Measurements from ENCODE around the gene FAM174C. TPM values are rescaled to one million over a fixed set of nuclear protein-coding genes. Genes with fewer than 3 reads are reported as not detected.

FAM174C gene
- polyA plus RNA-seq, 4 donors: 13.3 to 30.9 (median 26.1) TPM

DNA sequence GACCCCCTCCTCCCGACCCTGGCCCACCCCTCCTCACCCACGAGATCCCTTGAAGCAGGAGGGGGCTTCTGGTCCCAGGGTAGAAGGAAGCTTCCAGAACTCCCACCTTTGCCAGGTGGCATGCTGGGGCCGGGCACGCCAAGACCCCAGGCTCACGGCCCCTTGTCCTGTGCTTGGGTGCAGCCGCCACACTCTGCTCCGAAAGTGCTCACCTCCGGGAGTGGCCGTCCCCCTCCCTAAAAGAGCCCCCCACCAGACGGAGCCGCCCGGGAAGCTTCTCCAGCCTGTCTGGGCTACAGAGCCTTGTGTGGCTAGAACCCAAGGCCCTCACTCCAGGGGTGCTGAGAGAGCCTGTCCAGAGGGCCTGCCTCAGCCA lies 8.6 kb downstream of the FAM174C start:
- DNase-seq (ENCODE audit: low read depth in 4 of 4, low spot score in 2 of 4): no peak

DNA sequence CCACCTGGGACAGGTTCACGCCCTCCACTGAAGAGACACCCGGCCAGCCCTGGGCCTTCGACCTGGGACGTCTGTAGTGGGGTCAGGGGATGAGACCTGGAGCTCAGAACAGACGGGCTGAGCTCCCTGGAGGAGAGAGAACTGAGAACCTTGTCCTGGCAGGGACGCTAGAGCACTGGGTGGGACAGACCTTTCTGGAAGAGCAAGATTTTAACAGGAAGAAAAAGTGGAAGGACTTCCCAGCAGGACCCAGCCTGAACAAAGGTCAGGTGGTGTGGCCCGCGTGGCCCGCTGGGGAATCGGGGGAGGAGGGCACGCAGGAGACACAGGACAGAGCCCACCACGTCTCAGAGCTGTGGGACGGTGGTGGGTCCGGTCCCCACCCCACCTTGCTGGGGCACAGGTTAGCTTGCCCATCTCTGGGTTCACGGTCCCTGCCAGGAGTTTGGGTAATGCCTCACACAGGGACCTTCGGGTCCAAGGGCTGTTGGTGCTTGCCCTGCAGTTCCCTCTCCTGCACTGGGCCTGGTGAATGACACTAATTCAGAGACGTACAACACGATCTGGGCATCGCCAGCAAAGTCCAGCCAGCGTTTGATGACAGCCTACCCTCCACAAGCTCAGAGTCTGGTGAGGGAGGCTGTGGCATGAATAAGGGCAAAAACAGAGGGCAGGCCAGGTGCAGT lies 9.1 kb downstream of the FAM174C start:
- DNase-seq (ENCODE audit: low read depth in 4 of 4, low spot score in 2 of 4): no peak

DNA sequence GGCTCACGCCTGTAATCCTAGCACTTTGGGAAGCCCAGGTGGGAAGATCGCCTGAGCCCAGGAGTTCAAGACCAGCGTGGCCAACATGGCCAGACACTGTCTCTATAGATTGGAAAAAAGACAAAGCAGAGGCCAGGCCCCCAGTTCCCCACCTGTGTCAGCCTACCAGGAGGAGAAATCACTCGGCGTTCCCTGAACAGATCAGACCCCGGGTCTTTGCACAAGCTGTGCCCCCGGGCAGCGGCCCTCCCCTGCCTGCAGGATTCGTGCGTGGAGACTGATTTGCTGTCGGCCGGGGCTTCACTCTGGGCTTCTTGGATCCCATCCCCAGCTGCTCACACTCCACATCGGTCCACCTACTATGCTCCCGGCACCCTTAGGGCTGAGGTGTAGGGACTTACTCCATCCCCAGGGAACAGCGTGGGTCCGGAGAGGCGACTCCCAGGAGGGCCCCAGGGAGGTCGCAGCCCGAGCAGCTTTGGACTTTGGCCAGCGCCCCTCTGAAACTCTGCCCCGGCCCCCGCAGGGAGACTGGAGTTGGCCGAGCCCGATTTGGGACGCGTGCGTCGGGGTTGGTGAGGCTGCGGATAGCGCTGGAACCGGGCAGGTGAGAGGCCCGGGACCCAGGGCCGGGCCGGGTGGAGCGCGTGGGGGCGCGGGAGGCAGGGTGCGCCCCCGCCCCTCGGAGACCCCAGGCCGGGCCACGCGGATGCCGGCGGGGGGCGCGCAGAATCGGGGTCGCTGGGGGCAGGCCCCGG lies 9.8 kb downstream of the FAM174C start:
- no peak for DNase-seq (ENCODE audit: low read depth in 4 of 4, low spot score in 2 of 4)

DNA sequence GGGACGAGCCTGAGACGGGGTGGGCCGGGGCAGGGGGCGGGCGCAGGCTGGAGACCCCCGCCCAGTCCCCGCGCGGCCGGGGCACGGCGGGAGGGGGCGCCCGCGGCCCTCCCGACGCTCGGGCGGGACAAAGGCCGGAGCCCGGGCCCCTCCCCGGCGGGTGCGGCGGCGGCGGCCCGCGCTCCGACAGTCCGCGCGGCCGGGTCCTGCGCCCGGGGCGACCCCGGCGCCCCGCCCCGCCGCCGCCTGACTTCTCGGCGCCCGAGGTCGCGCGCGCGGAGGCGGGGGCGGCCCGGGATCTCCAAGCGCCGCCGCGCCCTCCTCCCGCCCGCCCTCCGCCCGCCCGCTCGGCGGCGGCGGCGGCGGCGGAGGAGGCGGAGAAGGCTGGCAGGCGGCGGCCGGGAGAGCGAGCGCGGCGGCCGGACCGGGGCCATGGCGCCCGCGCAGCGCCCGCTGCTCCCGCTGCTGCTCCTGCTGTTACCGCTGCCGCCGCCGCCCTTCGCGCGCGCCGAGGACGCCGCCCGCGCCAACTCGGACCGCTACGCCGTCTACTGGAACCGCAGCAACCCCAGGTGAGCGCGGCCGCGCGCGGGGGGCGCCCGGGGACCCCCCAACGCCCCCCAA lies 10.5 kb downstream of the FAM174C start, which contains the start of gene EFNA2:
EFNA2 (plus strand) TSS at position 137 of the 624 bp plus-strand sequence; CDS start at position 433, 296 bp downstream.
- DNase-seq (ENCODE audit: low read depth in 4 of 4, low spot score in 2 of 4): no peak

DNA sequence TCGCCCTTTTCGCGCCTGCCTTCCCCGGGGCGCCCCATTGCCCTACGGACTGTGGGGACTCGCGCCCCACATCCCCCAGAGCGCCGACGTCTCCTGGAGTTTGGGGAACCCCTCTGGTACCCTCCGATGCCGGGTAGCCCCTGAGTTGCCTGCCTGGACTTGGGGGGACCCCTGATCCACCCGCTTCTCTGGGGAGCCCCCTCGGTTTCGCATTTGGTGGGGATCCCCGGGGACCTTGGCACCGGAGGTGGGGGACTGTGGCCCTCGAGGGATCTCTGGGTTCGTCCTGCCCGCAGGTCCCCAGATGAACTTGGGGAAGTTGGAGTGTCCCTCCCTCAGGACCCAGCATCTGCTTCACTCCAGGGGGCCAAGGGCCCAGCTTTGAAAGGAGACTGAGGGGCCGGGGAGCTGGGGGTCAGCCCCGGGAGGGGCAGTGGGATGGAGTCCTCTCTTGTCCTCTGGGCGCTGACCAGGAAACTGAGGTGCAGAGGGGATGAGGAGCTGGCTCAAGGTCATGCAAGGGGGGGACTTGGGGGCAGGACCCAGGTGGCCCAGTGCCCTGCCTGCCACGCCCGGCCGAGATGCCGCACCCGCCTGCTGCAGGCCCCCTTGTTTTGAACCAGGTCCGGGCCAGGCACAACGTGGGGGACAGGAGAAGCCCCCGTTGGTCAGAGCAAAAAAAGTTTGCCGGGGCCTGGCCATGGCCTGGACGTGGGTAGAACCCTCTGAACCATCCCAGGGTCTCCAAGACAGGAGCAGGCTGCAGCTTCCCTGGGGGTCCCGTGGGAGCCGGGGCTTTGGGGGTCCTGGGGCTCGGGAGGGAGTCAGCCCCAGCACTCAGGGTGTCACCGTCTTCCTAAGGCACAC lies 11.4 kb downstream of the FAM174C start:
- DNase-seq (ENCODE audit: low read depth in 4 of 4, low spot score in 2 of 4): no peak

DNA sequence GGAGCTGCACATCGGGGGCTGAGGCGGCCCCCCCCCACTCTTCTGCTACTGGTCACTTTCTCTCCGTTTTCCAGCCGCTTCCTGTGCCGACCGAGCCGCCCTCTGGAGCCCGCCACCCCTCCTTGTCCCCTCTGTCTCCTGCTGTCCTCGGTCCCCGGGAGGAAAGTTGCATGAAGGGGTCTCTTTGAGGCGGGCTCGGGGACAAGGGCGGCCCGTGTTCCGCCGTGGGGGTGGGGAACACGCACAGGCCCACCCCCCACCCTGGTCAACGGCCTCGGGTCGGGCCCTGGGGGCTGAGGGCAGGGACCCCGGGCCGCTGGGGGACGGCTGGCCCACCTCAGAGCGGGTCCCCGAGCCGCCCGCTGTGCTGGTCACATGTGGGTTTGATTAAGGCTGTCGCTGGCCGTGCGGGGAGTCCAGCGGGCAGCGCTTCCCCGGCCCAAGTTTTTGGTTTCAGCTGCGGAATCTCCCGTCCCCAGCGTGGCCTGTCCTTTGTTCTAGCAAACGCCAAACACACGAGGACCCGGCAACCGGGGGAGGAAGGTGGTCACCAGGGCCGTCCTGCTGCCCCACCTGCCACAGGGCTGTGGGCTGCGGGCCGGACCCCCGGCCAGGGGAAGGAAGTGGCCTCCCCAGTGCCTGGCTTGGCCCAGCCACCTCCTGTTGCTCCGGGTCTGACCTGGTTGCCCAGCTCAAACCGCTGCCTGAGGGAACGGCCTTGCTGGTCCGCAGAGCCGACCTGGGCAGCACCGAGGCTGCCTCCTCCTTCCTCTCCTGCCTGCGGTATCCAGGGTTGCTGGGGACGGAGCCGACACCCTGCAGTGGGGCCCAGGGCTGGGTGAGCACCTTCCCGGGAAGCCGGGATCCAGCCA lies 12.3 kb downstream of the FAM174C start:
- no peak for DNase-seq (ENCODE audit: low read depth in 4 of 4, low spot score in 2 of 4)

DNA sequence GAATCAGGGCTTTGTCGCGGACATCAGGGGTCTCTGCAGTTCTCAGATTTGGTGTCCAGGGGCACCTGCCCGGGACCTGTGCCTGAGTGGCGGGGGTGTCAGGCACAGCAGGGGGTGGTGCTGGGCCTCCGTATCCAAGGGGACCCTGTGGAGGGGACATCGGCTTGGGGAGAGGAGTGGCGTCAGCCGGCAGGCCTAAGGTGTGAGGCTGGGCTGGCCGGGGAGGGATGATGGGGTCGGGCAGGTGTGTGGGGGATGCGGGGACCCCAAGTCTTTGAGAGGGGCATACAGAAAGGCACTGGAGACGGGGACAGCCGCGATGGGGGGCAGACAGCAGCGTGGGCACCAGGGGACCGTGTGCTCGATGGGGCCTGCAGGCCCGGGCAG lies 12.9 kb downstream of the FAM174C start:
- no peak for DNase-seq (ENCODE audit: low read depth in 4 of 4, low spot score in 2 of 4)

DNA sequence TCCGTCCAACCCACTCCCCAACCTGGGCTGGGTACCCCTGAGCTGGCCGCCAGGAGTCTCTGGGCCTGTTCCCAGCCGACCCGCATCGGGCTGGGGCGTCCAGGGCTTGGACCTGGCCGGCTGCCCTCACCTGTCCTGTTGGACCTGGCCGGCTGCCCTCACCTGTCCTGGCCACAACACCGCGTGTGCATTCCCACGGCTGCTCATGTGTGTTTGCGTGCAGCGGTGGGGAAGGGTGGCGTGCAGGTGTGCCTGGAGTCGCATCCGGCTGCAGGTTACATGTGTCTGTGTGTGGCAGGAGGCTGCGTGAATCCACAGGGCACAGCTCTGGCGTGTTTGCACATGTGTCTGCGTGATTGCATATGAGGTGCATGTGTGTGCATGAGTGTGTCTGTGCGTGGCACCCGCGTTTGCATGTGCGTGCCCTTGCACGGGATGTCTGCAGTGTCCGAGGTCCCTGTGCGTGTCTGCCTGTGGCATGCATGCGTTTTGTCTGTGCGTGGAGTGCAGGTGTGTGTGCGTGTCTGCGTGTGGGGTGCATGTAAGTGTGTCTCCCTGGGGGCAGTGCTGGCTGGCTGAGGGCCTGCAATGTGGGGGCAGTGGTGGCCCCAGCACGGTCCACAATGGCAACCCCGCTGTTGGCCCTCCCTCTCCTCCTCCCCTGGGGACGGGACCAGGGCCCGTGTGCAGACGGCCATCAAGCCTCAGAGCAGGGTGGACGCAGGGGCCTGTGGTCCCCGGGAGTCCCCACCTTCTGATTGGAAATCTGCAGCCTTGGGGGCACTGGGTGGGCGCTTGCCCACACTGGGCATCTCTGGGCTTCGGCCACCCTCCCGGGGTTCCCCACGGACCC lies 13.7 kb downstream of the FAM174C start:
- no peak for DNase-seq (ENCODE audit: low read depth in 4 of 4, low spot score in 2 of 4)

DNA sequence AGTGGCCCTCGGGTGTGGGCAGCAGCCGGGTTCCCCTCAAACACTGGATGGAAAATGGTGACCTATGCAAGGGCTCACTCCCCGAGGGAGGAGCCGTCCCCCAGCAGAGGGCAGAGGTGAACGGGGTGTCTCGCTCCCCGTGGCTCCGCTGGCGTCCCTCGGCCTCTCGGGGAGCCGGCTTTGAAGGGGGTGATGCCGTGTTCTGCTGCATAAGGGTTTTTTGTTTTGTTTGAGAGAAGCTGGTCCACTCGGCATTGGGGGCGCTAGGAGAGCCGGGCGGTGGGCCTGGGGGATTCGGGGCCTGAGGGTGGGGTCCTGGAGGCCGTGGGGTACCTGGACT lies 14.3 kb downstream of the FAM174C start:
- no peak for DNase-seq (ENCODE audit: low read depth in 4 of 4, low spot score in 2 of 4)

DNA sequence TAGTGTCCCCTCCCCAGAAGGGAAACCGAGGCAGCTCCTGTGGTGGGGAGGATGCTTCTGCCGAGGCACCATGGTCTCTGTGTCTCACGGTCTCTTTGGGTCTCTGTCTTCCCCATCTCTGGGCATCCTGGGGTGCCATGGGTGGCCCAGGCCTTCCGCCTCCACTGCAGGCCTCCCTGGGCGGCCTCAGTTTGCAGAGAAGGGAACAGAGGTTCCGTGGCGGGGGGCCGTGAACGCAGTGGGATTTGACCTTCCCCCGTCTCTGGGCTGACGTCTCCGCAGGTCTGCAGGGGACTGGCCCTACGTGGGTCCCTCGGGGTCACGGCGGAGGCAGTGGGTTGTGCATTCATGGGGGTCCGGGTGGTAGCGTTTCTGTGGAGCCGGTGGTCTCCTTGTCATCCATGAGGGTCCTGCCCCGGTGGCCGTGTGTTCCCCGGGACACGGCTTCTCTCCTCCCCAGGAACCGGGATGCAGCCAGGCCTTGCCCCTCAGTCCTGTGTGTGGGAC lies 14.9 kb downstream of the FAM174C start:
- DNase-seq (ENCODE audit: low read depth in 4 of 4, low spot score in 2 of 4): no peak

DNA sequence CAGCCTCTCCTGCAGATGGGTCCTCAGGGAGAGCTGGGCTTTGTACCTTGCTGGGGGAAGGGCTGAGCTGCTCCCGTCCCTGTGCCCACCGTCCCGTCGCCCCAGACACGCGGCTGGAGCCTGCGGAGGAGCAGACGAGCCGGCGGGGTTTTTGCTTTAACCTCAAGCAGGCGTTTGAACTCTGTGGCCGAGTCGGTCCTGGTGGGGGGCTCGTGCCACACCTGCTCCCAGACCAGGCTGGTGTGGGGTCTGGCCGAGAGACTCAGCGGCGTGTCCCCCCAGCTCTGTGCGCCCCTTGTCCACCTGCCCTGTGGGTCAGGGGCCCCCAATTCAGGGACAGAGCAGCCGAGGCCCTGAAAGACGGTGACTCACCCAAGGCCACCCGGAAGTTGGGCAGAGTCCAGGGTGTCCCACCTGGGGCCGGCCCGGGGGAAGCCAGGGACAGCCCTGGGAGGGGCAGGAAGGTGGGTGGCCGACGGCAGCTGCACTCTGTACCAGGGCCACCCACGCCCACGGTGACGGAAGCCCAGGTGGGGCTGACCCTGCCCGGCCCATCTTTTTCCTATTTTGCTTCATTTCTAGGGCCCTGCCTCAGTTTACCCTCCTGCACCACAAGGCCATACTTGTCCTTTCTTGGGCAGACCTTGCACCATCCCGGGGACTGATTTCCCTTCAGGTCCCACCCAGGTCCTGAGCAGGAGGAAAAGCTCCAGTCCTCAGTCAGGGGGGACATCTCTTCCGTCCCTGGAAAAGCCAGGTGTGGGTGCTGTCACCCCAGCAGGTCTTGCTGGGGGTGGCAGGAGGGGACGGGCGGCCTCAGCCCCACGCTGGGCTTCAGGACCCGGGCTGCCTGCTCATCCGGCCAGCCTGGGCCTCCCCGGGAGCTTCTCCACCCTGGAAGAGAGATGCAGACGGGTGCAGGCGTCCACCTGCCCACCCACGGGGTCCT lies 15.6 kb downstream of the FAM174C start:
- no peak for DNase-seq (ENCODE audit: low read depth in 4 of 4, low spot score in 2 of 4)

DNA sequence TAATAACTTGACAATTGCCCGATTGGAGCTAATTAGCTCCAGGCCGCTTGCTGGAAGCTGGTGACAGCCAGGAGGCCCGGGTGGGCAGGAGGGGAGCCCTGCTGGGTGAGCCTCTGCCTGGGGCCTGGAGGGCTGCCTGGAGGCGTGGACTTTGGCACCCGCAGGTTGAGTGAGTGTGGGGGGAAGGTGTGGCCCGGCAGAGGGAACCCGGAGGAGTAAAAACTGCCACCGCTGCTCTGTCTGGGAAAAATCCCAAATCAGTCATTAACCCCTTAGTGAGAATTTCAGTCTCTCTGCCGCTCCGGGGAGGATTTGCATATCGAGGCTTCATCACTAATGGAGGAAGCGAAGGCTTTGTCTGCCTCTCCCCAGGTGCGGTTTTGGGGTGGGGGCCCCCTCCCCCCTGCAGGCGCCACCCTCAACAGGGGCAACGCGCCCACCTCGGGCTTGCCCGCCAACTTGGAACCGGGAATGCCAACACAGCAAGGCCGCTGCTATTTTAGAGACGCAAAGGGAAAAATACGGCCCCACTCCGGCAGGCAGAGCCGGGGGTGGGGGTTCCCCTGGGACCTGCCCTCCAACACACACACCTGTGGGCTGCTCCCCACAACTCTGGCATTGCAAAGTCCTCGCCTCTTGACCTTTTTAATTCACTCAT lies 16.6 kb downstream of the FAM174C start:
- no peak for DNase-seq (ENCODE audit: low read depth in 4 of 4, low spot score in 2 of 4)

DNA sequence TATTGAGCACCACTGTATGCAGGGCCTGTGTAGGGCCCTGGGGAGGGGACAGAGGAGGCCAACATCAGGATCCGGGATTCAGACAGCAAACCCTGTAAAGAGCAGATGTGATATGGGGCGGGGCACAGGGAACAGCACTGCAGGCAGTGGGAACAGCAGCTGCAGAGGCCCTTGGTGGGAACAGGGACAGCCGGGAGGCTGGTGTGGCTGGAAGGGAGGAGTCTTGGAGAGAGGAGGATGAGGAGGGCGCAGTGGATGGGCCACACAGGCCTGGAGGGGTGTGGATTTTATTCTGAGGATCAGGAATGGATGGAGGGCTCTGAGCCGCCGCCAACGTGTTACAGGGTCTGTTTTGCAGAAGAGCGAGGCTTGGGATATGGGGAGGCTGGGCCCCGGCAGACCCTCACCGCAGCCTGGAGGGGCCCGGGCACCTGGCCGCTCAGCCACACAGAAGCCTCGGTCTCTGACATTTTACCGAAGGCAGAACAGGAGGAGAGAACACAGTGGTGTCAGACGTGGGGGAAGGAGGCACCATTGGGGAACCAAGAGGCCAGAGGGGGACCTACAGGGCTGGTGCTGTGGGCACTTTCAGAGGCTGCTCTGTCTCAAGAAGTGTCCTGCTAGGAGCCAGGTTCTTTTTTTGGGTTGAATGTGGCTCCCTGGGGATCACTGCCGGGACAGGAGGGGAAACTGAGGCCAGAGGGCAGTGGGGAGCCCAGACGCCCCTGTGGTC lies 17.3 kb downstream of the FAM174C start:
- no peak for DNase-seq (ENCODE audit: low read depth in 4 of 4, low spot score in 2 of 4)

DNA sequence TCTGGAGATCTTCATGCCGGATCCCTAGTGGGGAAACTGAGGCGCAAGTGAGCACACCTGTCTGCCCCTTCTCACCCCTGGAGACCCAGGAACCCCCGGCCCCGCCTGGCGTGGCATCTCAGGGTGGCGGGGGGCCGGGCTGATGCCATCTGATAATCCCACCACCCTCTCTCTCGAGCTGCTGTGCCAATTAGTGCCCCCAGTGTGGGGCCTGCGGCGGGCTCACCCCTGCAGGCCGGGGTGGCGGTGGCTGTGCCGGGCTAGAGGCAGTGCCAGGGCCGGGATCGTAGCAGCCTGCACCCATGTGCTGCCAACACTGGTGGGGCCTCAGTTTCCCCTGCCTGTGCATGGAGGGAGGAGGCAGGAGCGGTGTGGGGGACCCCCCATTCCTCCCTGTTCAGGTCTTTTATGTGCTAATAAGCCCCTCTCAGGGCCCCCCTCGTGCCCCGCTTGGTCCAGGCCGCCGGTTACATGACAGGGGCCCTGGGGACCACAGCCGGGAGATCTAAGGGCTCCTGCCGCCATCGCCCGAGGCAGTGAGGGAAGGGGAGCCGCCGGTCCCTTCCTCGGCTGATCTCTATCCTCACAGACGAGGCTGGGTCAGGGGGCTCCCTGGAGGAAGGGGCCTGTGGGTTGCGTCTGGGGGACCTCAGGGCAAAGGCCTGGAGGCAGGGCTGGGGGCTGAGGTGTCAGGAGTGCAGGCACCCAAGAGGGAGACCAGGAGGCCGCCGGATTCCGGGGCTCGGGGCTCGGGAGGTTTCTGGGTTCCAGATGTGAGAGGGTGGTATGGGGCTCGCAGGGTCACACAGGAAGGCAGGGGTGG lies 18.7 kb downstream of the FAM174C start:
- DNase-seq (ENCODE audit: low read depth in 4 of 4, low spot score in 2 of 4): no peak

DNA sequence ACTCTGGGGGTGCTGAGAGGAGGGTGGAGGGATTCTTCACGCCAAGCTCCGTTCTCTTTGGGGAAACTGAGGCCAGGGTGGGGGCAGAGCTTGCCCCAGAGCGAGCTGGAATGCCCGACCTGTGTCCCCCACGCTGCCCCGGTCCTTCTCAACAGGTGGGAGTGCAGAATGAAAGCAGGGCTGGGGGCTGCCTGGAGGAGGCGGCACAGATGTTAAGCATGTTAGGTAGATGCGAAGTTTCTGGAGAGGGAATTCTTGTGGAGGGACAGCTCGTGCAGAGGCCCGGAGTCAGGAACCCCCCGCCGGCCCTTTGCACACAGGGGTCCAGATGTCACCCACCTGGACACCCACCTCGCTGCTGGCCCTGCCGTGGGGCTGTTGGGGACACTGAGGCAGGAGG lies 19.4 kb downstream of the FAM174C start:
- DNase-seq (ENCODE audit: low read depth in 4 of 4, low spot score in 2 of 4): no peak
